Measurements from ENCODE around the gene DMWD.

DNA sequence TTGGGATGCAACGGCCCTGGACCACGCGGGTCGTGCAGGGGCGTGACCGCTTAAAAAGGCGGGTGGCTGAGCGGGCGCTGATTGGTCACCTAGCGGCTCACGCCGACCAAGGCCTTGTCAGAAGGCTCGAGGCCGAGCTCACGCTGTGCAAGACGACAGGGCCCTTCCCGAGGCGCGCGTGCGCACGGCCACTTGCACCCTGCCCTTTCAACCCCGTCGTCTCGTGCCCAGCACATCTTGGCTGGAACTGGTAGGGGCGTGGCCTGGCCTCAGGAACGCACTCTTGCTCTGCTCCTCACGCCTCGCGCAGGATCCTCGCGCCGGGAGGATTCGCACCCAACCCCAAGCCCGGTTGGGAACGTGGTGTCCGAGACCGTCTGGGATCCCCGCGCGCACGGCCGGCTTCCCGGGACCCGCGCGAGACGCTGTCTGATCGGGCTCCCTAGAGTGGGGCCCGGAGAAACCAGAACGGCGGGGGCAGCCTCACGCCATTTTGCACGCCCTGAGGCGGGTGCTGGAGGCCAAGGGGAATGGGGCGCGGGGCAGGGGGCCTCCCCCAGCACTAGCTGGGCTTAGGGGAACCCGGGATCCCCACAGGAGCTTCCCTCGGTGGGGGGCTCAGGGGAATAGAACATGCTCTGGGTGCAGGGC lies 59.4 kb downstream of the DMWD start, which contains the start of gene MEIOSIN:
- TF ChIP-seq, protein P1, sequence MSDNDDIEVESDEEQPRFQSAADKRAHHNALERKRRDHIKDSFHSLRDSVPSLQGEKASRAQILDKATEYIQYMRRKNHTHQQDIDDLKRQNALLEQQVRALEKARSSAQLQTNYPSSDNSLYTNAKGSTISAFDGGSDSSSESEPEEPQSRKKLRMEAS (IDR thresholded peaks at IDR 0.05; ENCODE audit: low read depth): no peak
- TF ChIP-seq JUND (IDR thresholded peaks at IDR 0.05): no peak
- TF ChIP-seq, protein P2, sequence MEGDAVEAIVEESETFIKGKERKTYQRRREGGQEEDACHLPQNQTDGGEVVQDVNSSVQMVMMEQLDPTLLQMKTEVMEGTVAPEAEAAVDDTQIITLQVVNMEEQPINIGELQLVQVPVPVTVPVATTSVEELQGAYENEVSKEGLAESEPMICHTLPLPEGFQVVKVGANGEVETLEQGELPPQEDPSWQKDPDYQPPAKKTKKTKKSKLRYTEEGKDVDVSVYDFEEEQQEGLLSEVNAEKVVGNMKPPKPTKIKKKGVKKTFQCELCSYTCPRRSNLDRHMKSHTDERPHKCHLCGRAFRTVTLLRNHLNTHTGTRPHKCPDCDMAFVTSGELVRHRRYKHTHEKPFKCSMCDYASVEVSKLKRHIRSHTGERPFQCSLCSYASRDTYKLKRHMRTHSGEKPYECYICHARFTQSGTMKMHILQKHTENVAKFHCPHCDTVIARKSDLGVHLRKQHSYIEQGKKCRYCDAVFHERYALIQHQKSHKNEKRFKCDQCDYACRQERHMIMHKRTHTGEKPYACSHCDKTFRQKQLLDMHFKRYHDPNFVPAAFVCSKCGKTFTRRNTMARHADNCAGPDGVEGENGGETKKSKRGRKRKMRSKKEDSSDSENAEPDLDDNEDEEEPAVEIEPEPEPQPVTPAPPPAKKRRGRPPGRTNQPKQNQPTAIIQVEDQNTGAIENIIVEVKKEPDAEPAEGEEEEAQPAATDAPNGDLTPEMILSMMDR (IDR thresholded peaks at IDR 0.05): no peak
- TF ChIP-seq, protein P3, sequence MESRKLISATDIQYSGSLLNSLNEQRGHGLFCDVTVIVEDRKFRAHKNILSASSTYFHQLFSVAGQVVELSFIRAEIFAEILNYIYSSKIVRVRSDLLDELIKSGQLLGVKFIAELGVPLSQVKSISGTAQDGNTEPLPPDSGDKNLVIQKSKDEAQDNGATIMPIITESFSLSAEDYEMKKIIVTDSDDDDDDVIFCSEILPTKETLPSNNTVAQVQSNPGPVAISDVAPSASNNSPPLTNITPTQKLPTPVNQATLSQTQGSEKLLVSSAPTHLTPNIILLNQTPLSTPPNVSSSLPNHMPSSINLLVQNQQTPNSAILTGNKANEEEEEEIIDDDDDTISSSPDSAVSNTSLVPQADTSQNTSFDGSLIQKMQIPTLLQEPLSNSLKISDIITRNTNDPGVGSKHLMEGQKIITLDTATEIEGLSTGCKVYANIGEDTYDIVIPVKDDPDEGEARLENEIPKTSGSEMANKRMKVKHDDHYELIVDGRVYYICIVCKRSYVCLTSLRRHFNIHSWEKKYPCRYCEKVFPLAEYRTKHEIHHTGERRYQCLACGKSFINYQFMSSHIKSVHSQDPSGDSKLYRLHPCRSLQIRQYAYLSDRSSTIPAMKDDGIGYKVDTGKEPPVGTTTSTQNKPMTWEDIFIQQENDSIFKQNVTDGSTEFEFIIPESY (IDR thresholded peaks at IDR 0.05; ENCODE audit: borderline replicate concordance, low read depth): no peak
- no peak for TF ChIP-seq CHD2 (IDR thresholded peaks at IDR 0.05; ENCODE audit: low read length, partially characterized antibody)

Measured in SK-N-SH (cell line).